Measurements from ENCODE around the gene SOX10. TPM values are rescaled to one million over a fixed set of nuclear protein-coding genes. Genes with fewer than 3 reads are reported as not detected.
A peak's percentile ranks its signal among the peaks of the same experiment; 100 is the strongest.
"Not testable (repeated sequence)": the region's sequence is repeated elsewhere in the genome, so short reads cannot be mapped to it uniquely, and the experiment has no call there.

SOX10 gene
- total RNA-seq, 1 experiment from 2014 or later, result not detected

DNA sequence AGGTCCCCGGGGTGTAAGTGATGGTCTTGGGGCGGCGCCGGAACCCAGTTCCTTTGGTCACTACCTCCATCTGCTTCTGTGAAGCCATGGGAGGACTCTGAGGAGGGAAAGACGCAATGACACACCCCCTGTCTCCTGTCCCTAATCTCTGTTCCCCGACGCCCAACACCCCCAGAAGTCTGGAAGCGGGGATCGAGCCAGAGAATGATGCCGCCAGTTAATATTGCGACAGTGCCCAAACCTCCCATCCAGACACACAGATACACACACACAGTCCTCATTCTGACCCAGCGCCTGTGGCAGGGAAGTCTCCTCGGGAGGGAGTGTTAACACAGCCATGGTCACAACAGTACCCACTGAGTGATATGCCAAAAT lies 31.3 kb downstream of the SOX10 start:
- peaks cover 5% of the 10 kb centered on the region; the same call in 1 of the 2 replicates for H3K4me1 ChIP-seq

GRCh38 chr22:37952629-37953028 lies 31.7 kb downstream of the SOX10 start:
- Mint-ChIP-seq H3K4me3 (ENCODE audit: unreplicated experiment) (peak overlapping the region; percentile 80), H3K27ac (ENCODE audit: unreplicated experiment) (peak overlapping the region; percentile 90), H3K4me1 (ENCODE audit: low read depth, unreplicated experiment) (peaks cover 10% of the 10 kb centered on the region)
- H3K27me3 ChIP-seq (replicated peaks; ENCODE audit: control insufficient read depth, insufficient read depth, low read length); H3K9me3 ChIP-seq; H3K4me1 ChIP-seq; H3K36me3 Mint-ChIP-seq (ENCODE audit: insufficient read depth, unreplicated experiment); BruUV-seq (replicated peaks); H3K36me3 ChIP-seq (ENCODE audit: control insufficient read depth, insufficient read depth, low read length); H3K9me3 Mint-ChIP-seq (ENCODE audit: unreplicated experiment); H3K27me3 Mint-ChIP-seq (ENCODE audit: insufficient read depth, unreplicated experiment); CTCF ChIA-PET: not testable (repeated sequence)
- intact Hi-C loops (cut with micrococcal nuclease; ENCODE audit: unreplicated experiment), result loop anchor here (5.0 to 10.0 kb wide), 2 partner anchors 65 to 148 kb away; partner anchors contain the start of gene GCAT
- peak in 1 of 2 experiments; percentile 28 for DNase-seq
- POLR2A ChIA-PET, result interaction anchor here (1.6 kb wide), 1 partner anchor 145 kb away, joined by 7 read pairs; the partner anchor contains the start of gene GCAT
- H3K4me3 ChIP-seq (ENCODE audit: low read depth, low read length), result peak overlapping the region; percentile 69

More for the DNA sequence above, 31.3 kb downstream of the SOX10 start:
- Mint-ChIP-seq H3K36me3 (ENCODE audit: insufficient read depth, unreplicated experiment) (peaks cover 9% of the 10 kb centered on the region), H3K27me3 (ENCODE audit: insufficient read depth, unreplicated experiment) (no peaks in the 10 kb centered on the region), H3K4me1 (ENCODE audit: low read depth, unreplicated experiment) (peaks cover 10% of the 10 kb centered on the region), H3K4me3 (ENCODE audit: unreplicated experiment) (peak overlapping the region; percentile 80), H3K9me3 (ENCODE audit: unreplicated experiment) (no peaks in the 10 kb centered on the region), H3K27ac (ENCODE audit: unreplicated experiment) (peak overlapping the region; percentile 90)
- ChIA-PET CTCF (interaction anchor here (1.0 to 1.2 kb wide), 2 partner anchors 47 to 99 kb away, joined by 4 to 6 read pairs; partner anchors contain the start of gene MICALL1), POLR2A (interaction anchor here (1.0 to 1.6 kb wide), 4 partner anchors 13 to 145 kb away, joined by 3 to 7 read pairs (median 3); partner anchors contain the start of genes GCAT and MICALL1)
- no peaks in the 10 kb centered on the region for H3K36me3 ChIP-seq (ENCODE audit: control insufficient read depth, insufficient read depth, low read length)
- no peaks in the 10 kb centered on the region for H3K27me3 ChIP-seq (replicated peaks; ENCODE audit: control insufficient read depth, insufficient read depth, low read length)
- DNase-seq, result no peak
- BruUV-seq (replicated peaks), result no TSS peak
- H3K9me3 ChIP-seq, result no peaks in the 10 kb centered on the region
- intact Hi-C loops (cut with micrococcal nuclease; ENCODE audit: unreplicated experiment), result loop anchor here (5.0 to 10.0 kb wide), 2 partner anchors 66 to 148 kb away; partner anchors contain the start of gene GCAT
- TF ChIP-seq, protein P1, sequence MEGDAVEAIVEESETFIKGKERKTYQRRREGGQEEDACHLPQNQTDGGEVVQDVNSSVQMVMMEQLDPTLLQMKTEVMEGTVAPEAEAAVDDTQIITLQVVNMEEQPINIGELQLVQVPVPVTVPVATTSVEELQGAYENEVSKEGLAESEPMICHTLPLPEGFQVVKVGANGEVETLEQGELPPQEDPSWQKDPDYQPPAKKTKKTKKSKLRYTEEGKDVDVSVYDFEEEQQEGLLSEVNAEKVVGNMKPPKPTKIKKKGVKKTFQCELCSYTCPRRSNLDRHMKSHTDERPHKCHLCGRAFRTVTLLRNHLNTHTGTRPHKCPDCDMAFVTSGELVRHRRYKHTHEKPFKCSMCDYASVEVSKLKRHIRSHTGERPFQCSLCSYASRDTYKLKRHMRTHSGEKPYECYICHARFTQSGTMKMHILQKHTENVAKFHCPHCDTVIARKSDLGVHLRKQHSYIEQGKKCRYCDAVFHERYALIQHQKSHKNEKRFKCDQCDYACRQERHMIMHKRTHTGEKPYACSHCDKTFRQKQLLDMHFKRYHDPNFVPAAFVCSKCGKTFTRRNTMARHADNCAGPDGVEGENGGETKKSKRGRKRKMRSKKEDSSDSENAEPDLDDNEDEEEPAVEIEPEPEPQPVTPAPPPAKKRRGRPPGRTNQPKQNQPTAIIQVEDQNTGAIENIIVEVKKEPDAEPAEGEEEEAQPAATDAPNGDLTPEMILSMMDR (IDR thresholded peaks at IDR 0.05; ENCODE audit: insufficient read depth in 1 of 2, low read depth in 1 of 2, low read length in 1 of 2, severe bottlenecking in 1 of 2, unreplicated experiment in 1 of 2), result no peak
- peak overlapping the region; percentile 69 for H3K4me3 ChIP-seq (ENCODE audit: low read depth, low read length)

- H3K4me3 Mint-ChIP-seq (ENCODE audit: unreplicated experiment), result no peak overlapping the region
Measured at GRCh38 chr22:37951305-37951704, 33.0 kb downstream of the SOX10 start.

GRCh38 chr22:37947142-37947795 lies 37.1 kb downstream of the SOX10 start:
- H3K4me1 Mint-ChIP-seq (ENCODE audit: low read depth, unreplicated experiment); H3K36me3 Mint-ChIP-seq (ENCODE audit: insufficient read depth, unreplicated experiment); BruUV-seq (replicated peaks); H3K27me3 Mint-ChIP-seq (ENCODE audit: insufficient read depth, unreplicated experiment); H3K9me3 Mint-ChIP-seq (ENCODE audit: unreplicated experiment); H3K4me3 Mint-ChIP-seq (ENCODE audit: unreplicated experiment); H3K27me3 ChIP-seq (replicated peaks; ENCODE audit: control insufficient read depth, insufficient read depth, low read length); H3K4me3 ChIP-seq (ENCODE audit: low read depth, low read length); DNase-seq; intact Hi-C loops (cut with micrococcal nuclease; ENCODE audit: unreplicated experiment); H3K4me1 ChIP-seq; H3K27ac Mint-ChIP-seq (ENCODE audit: unreplicated experiment); H3K9me3 ChIP-seq; H3K36me3 ChIP-seq (ENCODE audit: control insufficient read depth, insufficient read depth, low read length): not testable (repeated sequence)
- POLR2A ChIA-PET, result interaction anchor here (0.6 kb wide), 1 partner anchor 537 kb away, joined by 6 read pairs; no protein-coding TSS in a partner anchor
- CTCF ChIA-PET, result interaction anchor here (0.6 to 1.0 kb wide), 3 partner anchors 13 to 41 kb away, joined by 3 to 5 read pairs (median 5); partner anchors contain the start of gene MICALL1

More at GRCh38 chr22:37951305-37951704, 33.0 kb downstream of the SOX10 start:
- Histone ChIP-seq H3K9me3 (no peaks in the 10 kb centered on the region), H3K36me3 (ENCODE audit: control insufficient read depth, insufficient read depth, low read length) (no peaks in the 10 kb centered on the region), H3K4me1 (peaks cover 5% of the 10 kb centered on the region; the same call in 1 of the 2 replicates), H3K27me3 (replicated peaks; ENCODE audit: control insufficient read depth, insufficient read depth, low read length) (no peaks in the 10 kb centered on the region), H3K4me3 (ENCODE audit: low read depth, low read length) (no peak overlapping the region)
- no peak overlapping the region for H3K27ac Mint-ChIP-seq (ENCODE audit: unreplicated experiment)
- no peaks in the 10 kb centered on the region for H3K27me3 Mint-ChIP-seq (ENCODE audit: insufficient read depth, unreplicated experiment)
- ChIA-PET CTCF (interaction anchor here (0.7 kb wide), 1 partner anchor 18 kb away, joined by 8 read pairs; no protein-coding TSS in a partner anchor), POLR2A (no interaction called here)
- no peak for DNase-seq
- no TSS peak for BruUV-seq (replicated peaks)
- TF ChIP-seq, protein P1 (IDR thresholded peaks at IDR 0.05; ENCODE audit: insufficient read depth in 1 of 2, low read depth in 1 of 2, low read length in 1 of 2, severe bottlenecking in 1 of 2, unreplicated experiment in 1 of 2), result no peak
- intact Hi-C loops (cut with micrococcal nuclease; ENCODE audit: unreplicated experiment), result loop anchor here (5.0 to 10.0 kb wide), 2 partner anchors 64 to 147 kb away; partner anchors contain the start of gene GCAT
- H3K4me1 Mint-ChIP-seq (ENCODE audit: low read depth, unreplicated experiment), result peaks cover 10% of the 10 kb centered on the region
- H3K9me3 Mint-ChIP-seq (ENCODE audit: unreplicated experiment), result no peaks in the 10 kb centered on the region
- H3K36me3 Mint-ChIP-seq (ENCODE audit: insufficient read depth, unreplicated experiment), result peaks cover 9% of the 10 kb centered on the region

DNA sequence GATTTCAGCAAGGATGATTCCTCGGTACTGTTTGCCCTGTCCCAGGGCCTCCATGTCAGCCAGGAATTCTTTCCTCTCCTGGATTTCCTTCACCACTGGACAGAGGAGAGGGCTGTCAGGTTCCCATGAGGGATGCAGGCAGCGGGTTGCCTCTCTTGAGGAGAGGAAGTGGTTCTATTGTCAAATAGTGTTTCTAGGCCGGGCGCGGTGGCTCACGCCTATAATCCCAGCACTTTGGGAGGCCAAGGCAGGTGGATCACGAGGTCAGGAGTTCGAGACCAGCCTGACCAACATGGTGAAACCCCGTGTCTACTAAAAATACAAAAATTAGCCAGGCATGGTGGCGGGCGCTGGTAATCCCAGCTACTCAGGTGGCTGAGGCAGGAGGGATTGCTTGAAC lies 39.9 kb downstream of the SOX10 start:
- not testable (repeated sequence) for H3K4me3 Mint-ChIP-seq (ENCODE audit: unreplicated experiment)

More for the DNA sequence above, 39.9 kb downstream of the SOX10 start:
- POLR2A ChIA-PET; H3K4me1 ChIP-seq; DNase-seq; H3K27ac Mint-ChIP-seq (ENCODE audit: unreplicated experiment); CTCF ChIA-PET; BruUV-seq (replicated peaks); H3K27me3 Mint-ChIP-seq (ENCODE audit: insufficient read depth, unreplicated experiment); H3K9me3 Mint-ChIP-seq (ENCODE audit: unreplicated experiment); H3K27me3 ChIP-seq (replicated peaks; ENCODE audit: control insufficient read depth, insufficient read depth, low read length); intact Hi-C loops (cut with micrococcal nuclease; ENCODE audit: unreplicated experiment); H3K36me3 ChIP-seq (ENCODE audit: control insufficient read depth, insufficient read depth, low read length); H3K4me1 Mint-ChIP-seq (ENCODE audit: low read depth, unreplicated experiment); H3K9me3 ChIP-seq; H3K4me3 ChIP-seq (ENCODE audit: low read depth, low read length): not testable (repeated sequence)
- H3K36me3 Mint-ChIP-seq (ENCODE audit: insufficient read depth, unreplicated experiment), result peaks cover 33% of the 10 kb centered on the region

All from Caco-2 (cell line).